Psoas muscle (tissue), 8 donors: Measurements from ENCODE around the gene PATZ1. TPM values are rescaled to one million over a fixed set of nuclear protein-coding genes. Genes with fewer than 3 reads are reported as not detected.
A peak's percentile ranks its signal among the peaks of the same experiment; 100 is the strongest.

ENCODE experiments used
- ATAC-seq, 4 donors: fragments of 200-7000 bp; cut with Tn5 transposase; one replicate each; pipeline ENCODE4 v1.9.1; 2020; ENCODE audit warnings: moderate library complexity in 3 of 4, mild to moderate bottlenecking in 2 of 4
- DNase-seq, 2 donors: peaks; one replicate each; pipeline ENCODE4 v3.0.0-alpha.2; 2020
- H3K27ac ChIP-seq: fragments of 200-600 bp; one replicate; pipeline ENCODE4 v1.8.0; 2022
- H3K27me3 ChIP-seq, 3 donors: fragments of 200-600 bp in 1 of 3; one replicate each; pipeline versions ENCODE4 v1.6.1 to v1.8.0; 2013 to 2022; ENCODE audit warnings: low read length in 2 of 3, mild to moderate bottlenecking in 2 of 3, moderate library complexity in 1 of 3; ENCODE audit not compliant: insufficient read depth in 3 of 3
- H3K36me3 ChIP-seq, 2 donors: fragments of 200-600 bp in 1 of 2; one replicate each; pipeline versions ENCODE4 v1.6.1 to v1.8.0; 2013 to 2022; ENCODE audit warnings: low read depth in 1 of 2, mild to moderate bottlenecking in 1 of 2, moderate library complexity in 1 of 2; ENCODE audit not compliant: insufficient read depth in 1 of 2
- H3K4me1 ChIP-seq: fragments of 200-600 bp; one replicate; pipeline ENCODE4 v1.8.0; 2022
- H3K4me3 ChIP-seq: fragments of 200-600 bp; one replicate; pipeline ENCODE4 v1.8.0; 2022; ENCODE audit warnings: mild to moderate bottlenecking
- H3K9me3 ChIP-seq: fragments of 200-600 bp; one replicate; pipeline ENCODE4 v1.8.0; 2022
- WGBS, 3 donors: extraction: QIAGEN DNeasy Blood & Tissue Kit; methylation state at CpG; one replicate each; pipeline versions ENCODE4 v1.1.6 to v1.1.7; 2013; 5-methylcytosine and 5-hydroxymethylcytosine counted together
- intact Hi-C, 2 donors: fragments of 100-400 bp; cut with DNase I; formaldehyde crosslinking; loops; one replicate each; pipeline versions ENCODE4 v1.11.0 to v1.14.2; 2022
- polyA plus RNA-seq, 3 donors: library from polyadenylated mRNA; stranded (reverse); fragments of 200-250 nt; gene quantifications; one replicate each; pipeline ENCODE4 v1.2.3, GENCODE V29; 2013
- total RNA-seq, 4 donors: library from RNA; stranded (reverse); fragmentation: NEBNext Ultra II Directional in 2 of 4; extraction: Animal tissue kit (Norgen Biotek cat#: 25700) in 2 of 4; gene quantifications; one replicate each; pipeline versions ENCODE4 v1.2.1 to v1.2.4, GENCODE V29; 2021 to 2023
- TF ChIP-seq, protein P1 (sequence below): fragments of 200-600 bp; IDR thresholded peaks from one replicate; pipeline ENCODE4 v1.8.0; 2022; ENCODE audit warnings: antibody characterized with exemption
- donor health status: healthy with polysubstance abuse.
- donor health status: DM: no; HTN: no; CAD: no; lungs with moderate emphysema.
- donor health status: Bipolar disorder and iron deficiency.
- donor health status: healthy.
- donor health status: DM: yes; HTN: yes; CAD: no.
- donor health status: DM: no; HTN: no; CAD: no.
- donor health status: DM: no; HTN: no; CAD: no.
- donor health status: DM: yes; HTN: yes; CAD: no.

The PATZ1 gene
- total and polyA plus RNA-seq, 7 donors = 5.2 to 14.2 (median 9.2) TPM

DNA sequence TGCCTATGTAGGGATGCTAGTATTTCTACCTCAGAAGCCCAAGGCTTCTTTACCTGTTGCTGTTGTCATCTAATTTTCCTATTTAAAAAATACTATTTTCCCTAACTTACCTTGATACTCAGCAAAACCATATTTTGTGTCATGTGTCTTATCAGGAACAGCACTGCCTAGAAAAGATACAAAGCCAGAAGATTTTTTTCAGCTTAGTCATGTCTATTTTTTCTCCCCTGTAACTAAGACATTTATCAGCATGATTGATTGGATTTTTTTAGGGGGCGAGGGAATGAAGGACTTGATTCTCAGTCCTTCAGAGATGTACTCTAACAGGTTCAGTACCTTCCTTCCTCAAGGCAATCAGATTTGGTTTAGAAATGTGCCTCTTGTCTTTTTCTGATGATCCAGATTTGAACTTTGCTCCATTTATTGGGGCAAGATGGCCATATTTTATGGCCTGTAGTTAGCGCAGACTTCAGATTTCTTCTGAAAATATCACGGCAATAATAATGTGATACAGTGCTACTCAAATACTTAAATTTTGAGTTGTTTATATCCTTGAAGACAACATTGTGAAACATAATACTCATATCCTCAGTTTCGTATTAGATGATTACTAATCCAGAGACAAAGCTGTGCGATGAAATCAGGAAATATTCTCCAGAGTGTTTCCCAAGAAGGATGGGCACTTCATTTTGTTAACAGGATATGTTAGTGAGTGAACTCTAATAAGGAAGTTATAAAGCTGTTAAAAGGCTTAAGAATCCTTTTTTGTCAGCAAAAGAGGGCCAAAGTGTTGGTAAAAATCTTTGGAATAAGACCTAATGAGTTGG, 50.1 kb downstream of the PATZ1 start:
- 36 to 57% (median 43%) methylated on average over 5 of the region's 5 CpGs for WGBS, 3 donors
- Histone ChIP-seq H3K36me3 (no peaks in the 10 kb centered on the region), H3K27ac (peak overlapping the region; percentile 62), H3K4me1 (peaks cover 38% of the 10 kb centered on the region), H3K9me3 (no peaks in the 10 kb centered on the region), H3K27me3 (no peaks in the 10 kb centered on the region), H3K4me3 (peak overlapping the region; percentile 29)
- intact Hi-C loops = no loop called here
- no peak for DNase-seq
- TF ChIP-seq, protein P1, sequence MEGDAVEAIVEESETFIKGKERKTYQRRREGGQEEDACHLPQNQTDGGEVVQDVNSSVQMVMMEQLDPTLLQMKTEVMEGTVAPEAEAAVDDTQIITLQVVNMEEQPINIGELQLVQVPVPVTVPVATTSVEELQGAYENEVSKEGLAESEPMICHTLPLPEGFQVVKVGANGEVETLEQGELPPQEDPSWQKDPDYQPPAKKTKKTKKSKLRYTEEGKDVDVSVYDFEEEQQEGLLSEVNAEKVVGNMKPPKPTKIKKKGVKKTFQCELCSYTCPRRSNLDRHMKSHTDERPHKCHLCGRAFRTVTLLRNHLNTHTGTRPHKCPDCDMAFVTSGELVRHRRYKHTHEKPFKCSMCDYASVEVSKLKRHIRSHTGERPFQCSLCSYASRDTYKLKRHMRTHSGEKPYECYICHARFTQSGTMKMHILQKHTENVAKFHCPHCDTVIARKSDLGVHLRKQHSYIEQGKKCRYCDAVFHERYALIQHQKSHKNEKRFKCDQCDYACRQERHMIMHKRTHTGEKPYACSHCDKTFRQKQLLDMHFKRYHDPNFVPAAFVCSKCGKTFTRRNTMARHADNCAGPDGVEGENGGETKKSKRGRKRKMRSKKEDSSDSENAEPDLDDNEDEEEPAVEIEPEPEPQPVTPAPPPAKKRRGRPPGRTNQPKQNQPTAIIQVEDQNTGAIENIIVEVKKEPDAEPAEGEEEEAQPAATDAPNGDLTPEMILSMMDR = no peak
- peak in 1 of 4 donors; percentile 14 for ATAC-seq

DNA sequence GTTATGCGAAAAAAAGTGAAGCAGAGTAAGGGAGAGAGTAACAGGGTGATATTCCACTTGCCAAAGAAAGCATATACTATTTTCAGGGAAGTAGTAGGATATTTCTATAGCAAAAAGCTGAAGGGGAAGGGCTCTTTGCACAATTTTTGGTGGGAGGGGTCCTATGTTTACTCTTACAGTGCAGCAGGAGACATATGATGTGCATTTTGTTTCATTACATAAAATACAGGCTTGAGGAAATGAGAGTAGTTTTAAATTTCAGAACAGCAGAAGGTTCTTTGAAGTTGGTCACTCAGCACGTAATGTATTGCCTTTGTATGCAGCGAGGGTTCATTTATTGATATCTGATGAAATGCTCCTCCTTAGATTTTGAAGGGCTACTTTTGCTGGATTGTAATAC, 50.8 kb downstream of the PATZ1 start:
- Histone ChIP-seq H3K27me3 (no peaks in the 10 kb centered on the region), H3K27ac (peak overlapping the region; percentile 62), H3K9me3 (no peaks in the 10 kb centered on the region), H3K4me1 (peaks cover 38% of the 10 kb centered on the region), H3K36me3 (no peaks in the 10 kb centered on the region), H3K4me3 (peak overlapping the region; percentile 29)
- intact Hi-C loops = no loop called here
- 87 to 97% (median 88%) methylated on average over 3 of the region's 3 CpGs for WGBS, 3 donors
- TF ChIP-seq, protein P1 = no peak
- no peak for ATAC-seq
- DNase-seq = no peak

DNA sequence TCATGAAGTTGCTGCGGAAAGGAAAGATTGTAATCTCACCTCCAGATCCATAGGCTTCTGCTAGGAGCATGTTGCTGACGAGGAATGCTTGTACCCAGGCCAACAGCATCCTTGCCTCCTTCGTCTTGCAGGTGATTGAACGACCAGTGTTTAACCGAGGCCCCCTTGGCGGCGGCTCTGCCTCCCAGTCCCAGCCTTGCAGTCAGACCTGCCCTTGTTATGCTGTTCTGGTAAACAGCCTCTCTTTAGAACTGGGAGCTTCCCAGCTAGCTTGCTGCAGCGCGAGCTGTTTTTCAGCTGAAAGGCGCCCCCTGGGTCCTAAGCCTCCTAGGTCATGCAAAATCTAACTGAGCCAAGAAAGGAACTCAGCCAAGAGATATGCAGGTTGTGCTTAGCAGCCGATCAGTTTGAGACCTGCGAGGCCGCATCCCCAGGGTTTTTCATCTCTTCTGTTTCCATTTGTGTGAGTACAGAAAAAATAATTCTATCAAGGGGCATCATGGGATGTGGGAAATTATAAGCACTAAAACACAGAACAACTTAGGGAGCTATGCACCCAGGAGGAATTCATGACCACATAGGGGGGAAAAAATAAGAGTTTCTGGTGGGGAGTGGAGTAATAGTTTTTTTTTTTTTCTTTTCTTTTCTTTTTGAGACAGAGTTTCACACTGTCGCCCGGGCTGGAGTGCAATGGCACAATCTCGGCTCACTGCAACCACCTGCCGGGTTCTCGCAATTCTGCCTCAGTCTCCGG, 53.7 kb downstream of the PATZ1 start, which contains the start of gene PIK3IP1:
Gene PIK3IP1, minus strand, starts transcription at position 253 of the 754 bp plus-strand sequence. Its CDS starts 144 bp downstream, at position 109.
- WGBS, 3 donors = 19 to 28% (median 21%) methylated on average over 19 of the region's 19 CpGs
- intact Hi-C loops = loop anchor here in 1 of 2 donors (5.0 kb wide), 1 partner anchor 50 kb away; no protein-coding TSS in a partner anchor

DNA sequence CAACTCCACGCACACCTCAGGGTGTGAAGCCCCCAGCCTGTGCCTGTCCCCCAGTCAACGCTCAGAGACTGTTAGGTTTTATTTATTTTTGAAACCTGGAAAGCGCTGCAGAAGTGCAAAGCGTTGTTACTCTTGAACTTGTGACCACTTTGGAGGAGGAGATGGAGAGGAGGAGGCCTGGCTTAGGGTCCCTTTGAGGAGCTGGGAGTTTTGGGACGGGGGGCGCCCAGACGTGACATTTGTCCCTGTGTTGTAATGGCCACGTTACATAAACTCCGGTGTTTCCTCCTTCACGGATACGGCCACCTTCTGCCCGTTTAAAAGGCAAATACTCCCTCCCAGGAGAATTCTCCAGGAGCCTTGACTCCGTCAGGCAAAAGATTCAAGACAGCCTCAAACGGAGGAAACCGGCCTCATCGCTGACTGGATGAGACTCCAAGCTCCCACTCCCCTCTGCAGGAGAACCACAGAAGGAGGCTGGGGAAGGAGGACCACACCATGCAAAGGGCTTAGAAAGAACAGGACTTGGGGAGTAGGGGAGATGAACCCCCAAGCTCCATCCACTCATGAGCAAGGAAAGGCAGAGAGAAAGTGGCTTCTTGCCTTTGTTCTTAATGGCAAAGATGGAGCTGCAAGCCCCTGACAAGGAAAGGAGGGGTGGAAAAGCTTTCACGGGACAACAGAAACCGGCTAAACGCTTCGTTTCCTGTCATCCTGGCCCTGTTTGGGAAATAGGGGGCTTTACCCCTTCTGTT, 54.5 kb downstream of the PATZ1 start:
- TF ChIP-seq, protein P1 = no peak
- Histone ChIP-seq H3K9me3 (no peaks in the 10 kb centered on the region), H3K36me3 (peaks cover 0 to 31% of the 10 kb centered on the region in 2 donors), H3K27ac (peak overlapping the region; percentile 98), H3K4me1 (peaks cover 49% of the 10 kb centered on the region), H3K4me3 (peak overlapping the region; percentile 87), H3K27me3 (no peaks in the 10 kb centered on the region)
- no peak for DNase-seq
- peak in 2 of 4 donors; percentile 7 to 14 for ATAC-seq
- 2 to 5% (median 2%) methylated on average over 20 of the region's 20 CpGs for WGBS, 3 donors
- intact Hi-C loops = loop anchor here in 1 of 2 donors (5.0 kb wide), 1 partner anchor 51 kb away; no protein-coding TSS in a partner anchor

More for the DNA sequence above, 53.7 kb downstream of the PATZ1 start, which contains the start of gene PIK3IP1:
- H3K4me1 ChIP-seq = peaks cover 56% of the 10 kb centered on the region
- TF ChIP-seq, protein P1 = peak; percentile 52
- DNase-seq = peak; percentile 85 to 93
- ATAC-seq = peak; percentile 50 to 74 (median 65)
- H3K27me3 ChIP-seq = no peaks in the 10 kb centered on the region
- no peaks in the 10 kb centered on the region for H3K9me3 ChIP-seq
- peak within 1 kb of the TSS; percentile 98 for H3K27ac ChIP-seq
- H3K36me3 ChIP-seq = peaks cover 0 to 24% of the 10 kb centered on the region in 2 donors
- peak within 1 kb of the TSS; percentile 87 for H3K4me3 ChIP-seq
